GM12873 (cell line): ENCODE results near the gene ADGRG1.

Source experiments
- TF ChIP-seq, protein P1 (sequence below): IDR thresholded peaks from 2 replicates; pipeline ENCODE4 v1.5.1; 2012; ENCODE audit warnings: low read depth, mild to moderate bottlenecking, moderate library complexity, low read length, control low read depth; ENCODE audit not compliant: insufficient read depth; ENCODE audit errors: missing control alignments

Gene ADGRG1

GRCh38 chr16:57628008-57628781, at the start of gene ADGRG1:
Gene ADGRG1 (plus strand): TSS chr16:57628630. CDS start chr16:57650288, 21,658 bp downstream.
- TF ChIP-seq, protein P1, sequence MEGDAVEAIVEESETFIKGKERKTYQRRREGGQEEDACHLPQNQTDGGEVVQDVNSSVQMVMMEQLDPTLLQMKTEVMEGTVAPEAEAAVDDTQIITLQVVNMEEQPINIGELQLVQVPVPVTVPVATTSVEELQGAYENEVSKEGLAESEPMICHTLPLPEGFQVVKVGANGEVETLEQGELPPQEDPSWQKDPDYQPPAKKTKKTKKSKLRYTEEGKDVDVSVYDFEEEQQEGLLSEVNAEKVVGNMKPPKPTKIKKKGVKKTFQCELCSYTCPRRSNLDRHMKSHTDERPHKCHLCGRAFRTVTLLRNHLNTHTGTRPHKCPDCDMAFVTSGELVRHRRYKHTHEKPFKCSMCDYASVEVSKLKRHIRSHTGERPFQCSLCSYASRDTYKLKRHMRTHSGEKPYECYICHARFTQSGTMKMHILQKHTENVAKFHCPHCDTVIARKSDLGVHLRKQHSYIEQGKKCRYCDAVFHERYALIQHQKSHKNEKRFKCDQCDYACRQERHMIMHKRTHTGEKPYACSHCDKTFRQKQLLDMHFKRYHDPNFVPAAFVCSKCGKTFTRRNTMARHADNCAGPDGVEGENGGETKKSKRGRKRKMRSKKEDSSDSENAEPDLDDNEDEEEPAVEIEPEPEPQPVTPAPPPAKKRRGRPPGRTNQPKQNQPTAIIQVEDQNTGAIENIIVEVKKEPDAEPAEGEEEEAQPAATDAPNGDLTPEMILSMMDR = no peak

- TF ChIP-seq, protein P1 = no peak
These were observed 49.1 kb upstream of the ADGRG1 start for GRCh38 chr16:57579361-57579665.

GRCh38 chr16:57585051-57585687, 43.3 kb upstream of the ADGRG1 start:
- TF ChIP-seq, protein P1 = no peak

- TF ChIP-seq, protein P1 = no peak
These were observed 39.6 kb upstream of the ADGRG1 start for GRCh38 chr16:57588831-57589230.

DNA sequence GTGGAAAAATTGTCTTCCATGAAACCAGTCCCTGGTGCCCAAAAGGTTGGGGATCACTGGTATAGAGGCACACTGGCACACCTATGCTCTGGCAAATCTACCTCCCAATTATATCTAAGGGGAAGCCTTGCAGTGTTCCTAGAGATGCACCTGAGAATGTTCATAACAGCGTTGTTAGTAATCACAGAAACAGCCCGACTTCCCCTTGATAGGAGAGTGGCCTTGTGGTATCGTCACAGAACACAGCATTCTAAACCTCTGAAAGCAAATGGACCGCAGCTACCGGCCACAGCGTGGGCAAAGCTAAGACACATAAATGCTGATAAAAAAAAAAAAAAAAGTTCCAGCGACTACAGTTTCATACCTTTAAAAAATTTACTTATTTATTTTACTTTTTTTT, 39.1 kb upstream of the ADGRG1 start:
- TF ChIP-seq, protein P1 = no peak

GRCh38 chr16:57590654-57591085, 37.8 kb upstream of the ADGRG1 start:
- TF ChIP-seq, protein P1 = no peak

DNA sequence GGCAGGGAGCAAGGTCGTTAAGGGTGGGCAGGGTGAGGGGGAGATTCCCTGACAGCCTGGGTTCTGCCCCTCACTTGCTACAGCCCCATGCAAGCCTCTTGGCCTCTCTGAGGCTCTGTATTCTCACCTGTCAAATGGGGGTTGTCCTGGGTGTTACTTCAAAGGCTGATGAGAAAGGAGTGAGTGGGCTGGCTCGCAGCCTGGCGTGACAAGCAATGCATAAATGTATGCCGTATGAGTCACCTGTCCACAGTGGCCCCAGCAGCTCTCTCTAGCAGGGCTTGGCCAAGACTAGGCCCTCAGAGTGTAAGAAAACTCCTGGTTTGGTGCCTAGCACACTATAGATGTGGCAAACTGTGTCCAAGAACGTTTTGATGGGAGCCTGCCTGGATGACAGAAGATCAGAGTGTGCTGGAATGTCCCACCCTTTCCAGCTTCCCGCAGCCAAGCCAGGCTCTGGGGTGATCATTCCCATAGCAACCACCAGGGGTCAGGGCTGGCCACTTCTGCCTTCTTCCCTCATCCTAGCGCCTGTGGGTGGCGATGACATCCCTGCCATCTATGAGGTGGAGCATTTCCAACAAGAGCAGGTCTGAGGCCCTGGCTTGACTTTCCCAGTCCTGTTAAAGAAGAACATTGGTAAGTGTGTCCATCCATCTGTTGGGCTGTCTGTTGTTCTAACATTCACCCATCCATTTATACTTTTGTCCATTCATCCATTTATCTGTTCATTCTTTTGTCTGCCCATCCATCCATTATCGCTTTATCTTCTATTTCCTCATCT, 37.2 kb upstream of the ADGRG1 start:
- TF ChIP-seq, protein P1 = peak; percentile 99
